ENCODE measurements around the gene RHCG. TPM values are rescaled to one million over a fixed set of nuclear protein-coding genes. Genes with fewer than 3 reads are reported as not detected.

Gene RHCG
- total and polyA plus RNA-seq, 2 of the 13 experiments (the other 11 are each of a cell fraction or from before 2014, with no cell fraction given) = not detected

GRCh38 chr15:89475661-89476060 lies 20.7 kb downstream of the RHCG start:
- ChIA-PET POLR2A (no interaction called here), CTCF (ENCODE audit: low intra/inter-chr PET ratio, low total read pairs) (no interaction called here)
- intact Hi-C loops (cut with micrococcal nuclease; ENCODE audit: unreplicated experiment) = no loop called here
- Histone ChIP-seq H3K27me3 (ENCODE audit: control insufficient read depth in 1 of 2, insufficient read depth in 2 of 2, low read length in 2 of 2) (peaks cover 4 to 17% of the 10 kb centered on the region in 2 experiments; a peak in 3 of 5 replicates), H3K9ac (ENCODE audit: insufficient read depth, low read depth, low read length) (no peak overlapping the region), H3K36me3 (replicated peaks in 1 of 2; ENCODE audit: control insufficient read depth in 1 of 2, insufficient read depth in 2 of 2, low read length in 2 of 2) (no peaks in the 10 kb centered on the region), H3K9me3 (ENCODE audit: low read length) (no peaks in the 10 kb centered on the region), H2AFZ (ENCODE audit: low read length) (no peak overlapping the region), H4K20me1 (ENCODE audit: insufficient read depth, low read length) (no peaks in the 10 kb centered on the region), H3K27ac (ENCODE audit: extremely low read length, insufficient read depth, low read length) (no peak overlapping the region), H3K4me3 (replicated peaks in 1 of 3; ENCODE audit: insufficient read depth in 1 of 3, low read depth in 2 of 3, low read length in 3 of 3) (no peak overlapping the region), H3K79me2 (ENCODE audit: insufficient read depth, low read length) (no peaks in the 10 kb centered on the region), H3K4me1 (ENCODE audit: insufficient read depth, low read length) (no peaks in the 10 kb centered on the region), H3K4me2 (ENCODE audit: low read depth, low read length) (no peak overlapping the region)
- 10% methylated on average over 4 of the region's 6 CpGs for WGBS (ENCODE audit: low lambda C conversion rate)
- no TSS peak for BruUV-seq (replicated peaks)
- FAIRE-seq = no peak
- in situ Hi-C loops (cut with HindIII; ENCODE audit: extremely low pct_ligation_motif_present, low pct_unique_long_range_greater_than_20kb) = no loop called here
- no peak for ATAC-seq
- no peak for DNase-seq (ENCODE audit: low spot score)
- TF ChIP-seq TEF (CRISPR knock-in tag; IDR thresholded peaks at IDR 0.05) (no peak), ZNF629 (CRISPR knock-in tag; conservative IDR thresholded peaks at IDR 0.05) (no peak), ZNF543 (CRISPR knock-in tag; IDR thresholded peaks at IDR 0.05) (no peak), CSRNP2 (CRISPR knock-in tag; conservative IDR thresholded peaks at IDR 0.05; ENCODE audit: low read depth) (no peak), KLF11 (CRISPR knock-in tag; IDR thresholded peaks at IDR 0.05) (no peak), MTF1 (CRISPR knock-in tag; IDR thresholded peaks at IDR 0.05) (no peak), JUNB (CRISPR knock-in tag; IDR thresholded peaks at IDR 0.05; ENCODE audit: borderline replicate concordance) (no peak), KAT8 (CRISPR knock-in tag; IDR thresholded peaks at IDR 0.05) (no peak), MATR3 (CRISPR knock-in tag; IDR thresholded peaks at IDR 0.05) (no peak), RAD21 (CRISPR knock-in tag; IDR thresholded peaks at IDR 0.05) (no peak), ZNF639 (CRISPR knock-in tag; conservative IDR thresholded peaks at IDR 0.05) (no peak), SETDB1 (CRISPR knock-in tag; IDR thresholded peaks at IDR 0.05; ENCODE audit: borderline replicate concordance) (no peak), IKZF1 (IDR thresholded peaks at IDR 0.05) (no peak), MXD4 (CRISPR knock-in tag; IDR thresholded peaks at IDR 0.05) (no peak), HNRNPH1 (optimal IDR thresholded peaks at IDR 0.05; ENCODE audit: low read depth, low read length) (no peak), RNF219 (CRISPR knock-in tag; IDR thresholded peaks at IDR 0.05) (no peak), ZNF574 (CRISPR knock-in tag; IDR thresholded peaks at IDR 0.05) (no peak)
